GM18909 (cell line): ENCODE measurements around the gene GDF15.
"Not testable (repeated sequence)": the region's sequence is repeated elsewhere in the genome, so short reads cannot be mapped to it uniquely, and the experiment has no call there.

Experiments
- ATAC-seq: cut with Tn5 transposase; IDR thresholded peaks from one replicate; pipeline ENCODE4 v1.9.1; 2021; ENCODE audit warnings: mild to moderate bottlenecking; ENCODE audit not compliant: unreplicated experiment, poor library complexity

Gene GDF15

DNA sequence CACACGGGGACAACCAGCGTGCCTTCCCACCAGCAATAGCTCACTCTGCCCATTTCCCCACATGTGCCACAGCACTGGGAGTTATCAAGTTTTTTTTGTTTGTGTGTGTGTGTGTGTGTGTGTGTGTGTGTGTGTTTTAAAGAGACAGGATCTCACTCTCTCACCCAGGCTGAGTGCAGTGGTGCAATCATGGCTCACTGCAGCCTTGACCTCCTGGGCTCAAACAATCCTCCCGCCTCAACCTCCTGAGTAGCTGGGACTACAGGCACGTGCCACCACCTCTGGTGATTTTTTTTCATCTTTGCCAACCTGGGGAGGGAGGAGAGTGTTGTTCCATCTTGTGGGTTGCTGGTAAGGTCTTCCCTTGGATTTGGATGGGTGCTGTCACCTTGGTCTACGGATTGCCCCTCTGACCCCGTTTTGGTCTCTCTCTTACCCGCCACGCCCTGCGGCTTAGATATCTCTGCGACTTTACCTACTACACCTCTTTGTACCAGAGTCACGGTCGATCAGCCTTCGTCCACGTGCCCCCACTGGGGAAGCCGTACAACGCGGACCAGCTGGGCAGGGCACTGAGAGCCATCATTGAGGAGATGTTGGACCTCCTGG is 22.9 kb upstream of the GDF15 start:
- no peak for ATAC-seq

DNA sequence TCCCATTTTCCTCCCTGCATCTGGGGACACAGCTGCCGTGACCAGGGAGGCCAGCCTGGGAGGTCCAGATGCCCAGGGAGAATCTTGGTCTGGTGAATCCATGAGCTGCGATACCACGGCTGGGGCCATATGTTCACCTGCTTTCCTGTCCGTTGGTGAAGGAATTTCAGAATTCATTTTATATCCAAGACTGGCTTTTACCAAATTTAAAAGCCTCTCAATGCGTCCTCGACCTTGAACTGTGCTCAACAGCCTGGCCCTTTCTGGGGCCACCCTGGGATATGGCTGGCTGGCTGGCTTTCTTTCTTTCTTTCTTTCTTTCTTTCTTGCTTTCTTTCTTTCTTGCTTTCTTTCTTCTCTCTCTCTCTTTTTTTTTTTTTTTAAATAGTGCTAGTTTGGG is 22.2 kb upstream of the GDF15 start:
- no peak for ATAC-seq

DNA sequence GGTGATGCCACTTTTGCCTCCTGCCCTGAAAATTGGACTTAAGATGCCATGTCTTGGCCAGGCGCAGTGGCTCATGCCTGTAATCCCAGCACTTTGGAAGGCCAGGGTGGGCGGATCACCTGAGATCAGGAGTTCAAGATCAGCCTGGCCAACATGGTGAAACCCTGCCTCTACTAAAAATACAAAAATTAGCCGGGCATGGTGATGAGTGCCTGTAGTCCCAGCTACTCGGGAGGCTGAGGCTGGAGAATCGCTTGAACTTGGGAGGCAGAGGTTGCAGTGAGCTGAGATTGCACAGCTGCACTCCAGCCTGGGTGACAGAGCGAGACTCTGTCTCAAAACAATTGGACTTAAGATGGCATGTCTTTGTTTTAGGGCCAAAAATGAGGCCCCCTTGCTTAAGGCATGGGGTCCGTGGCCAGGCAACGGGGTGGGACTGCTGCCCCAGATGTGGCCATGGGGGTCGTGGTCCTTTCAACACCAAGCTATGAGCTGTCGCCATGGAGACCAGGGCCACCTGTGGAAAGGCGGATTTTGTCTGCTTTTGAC is 21.6 kb upstream of the GDF15 start:
- not testable (repeated sequence) for ATAC-seq

DNA sequence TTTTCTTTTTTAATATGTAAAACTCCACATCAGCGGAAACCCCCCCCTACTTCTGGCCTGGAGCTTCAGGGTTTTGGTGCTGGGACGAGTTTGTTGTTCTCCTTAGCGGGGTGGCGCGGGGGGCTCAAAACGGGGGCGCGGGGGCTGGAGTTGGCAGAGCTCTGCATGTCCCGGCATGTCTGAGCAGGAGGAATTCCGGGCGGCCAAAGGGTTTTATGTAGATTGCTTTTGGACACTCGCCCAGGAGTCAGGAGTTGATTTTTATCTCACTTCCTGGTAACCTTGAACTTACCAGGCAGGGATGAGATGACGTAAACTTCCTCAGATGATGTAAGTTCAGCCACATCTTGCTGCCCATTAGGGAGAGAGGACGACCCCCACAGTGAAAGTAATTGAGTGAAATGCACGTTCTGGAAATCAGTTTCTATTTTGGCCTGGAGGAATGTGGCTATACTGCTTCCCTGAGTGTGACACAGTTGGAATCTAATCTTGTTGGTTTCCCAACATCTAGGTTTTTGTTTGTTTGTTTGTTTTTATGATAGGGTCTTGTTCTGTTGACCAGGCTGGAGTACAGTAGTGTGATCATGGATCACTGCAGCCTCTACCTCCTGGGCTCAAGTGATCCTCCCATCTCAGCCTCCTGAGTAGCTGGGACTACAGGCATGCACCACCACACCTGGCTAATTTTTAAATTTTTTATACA is 21.0 kb upstream of the GDF15 start:
- no peak for ATAC-seq

DNA sequence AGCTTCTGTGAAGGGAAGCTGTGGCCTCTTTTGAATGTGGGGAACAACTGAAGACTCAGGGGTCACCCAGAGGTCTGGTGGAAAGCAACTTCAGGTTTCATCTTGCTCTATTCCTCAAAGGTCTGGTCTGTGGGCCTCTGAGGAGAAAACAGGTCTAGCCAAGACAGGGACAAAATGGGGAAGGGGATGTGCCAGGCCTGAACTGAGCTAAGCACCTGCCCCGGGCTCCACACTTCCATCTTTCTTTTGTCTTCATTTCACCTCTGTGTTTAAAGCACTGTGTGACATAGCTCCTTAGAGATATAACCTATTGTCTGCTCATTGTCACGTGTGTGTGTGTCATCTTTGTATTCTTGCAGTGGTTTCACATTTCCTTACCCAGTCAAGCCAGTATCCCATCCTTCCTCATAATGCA is 19.9 kb upstream of the GDF15 start:
- no peak for ATAC-seq

DNA sequence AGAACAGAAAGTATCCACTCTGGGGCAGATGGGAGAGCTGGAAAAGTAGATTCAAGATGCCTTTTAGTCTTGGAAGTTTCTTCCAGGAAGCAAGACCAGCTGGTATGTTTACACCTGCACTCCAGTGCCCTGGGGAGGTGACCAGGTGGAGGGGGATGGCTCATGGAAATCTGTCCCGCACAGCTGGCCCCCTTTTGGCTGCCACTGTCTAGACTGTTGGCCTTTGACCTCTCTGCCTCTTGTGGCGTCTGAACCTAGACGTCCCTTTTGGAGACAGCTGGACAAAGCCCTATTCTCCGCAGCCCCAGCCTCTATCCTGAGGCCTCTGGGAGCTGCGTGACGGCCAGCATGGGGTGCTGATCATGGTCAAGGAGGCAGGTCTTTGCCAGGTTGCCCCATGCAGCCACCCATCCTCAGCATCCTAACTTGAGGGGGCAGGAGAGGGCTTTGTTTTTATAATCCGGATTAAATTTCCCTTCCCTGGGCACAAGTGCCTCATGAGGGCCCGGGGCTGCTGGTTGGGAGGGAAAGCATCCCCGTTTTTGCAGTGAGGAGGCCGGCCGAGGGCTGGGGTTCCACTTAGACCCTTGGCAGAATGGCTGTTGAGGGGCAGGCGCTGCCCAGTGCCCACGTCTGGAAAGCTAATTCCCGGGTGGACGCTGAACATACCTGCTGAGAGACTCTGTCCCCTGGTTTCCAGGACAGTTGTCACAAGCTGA is 17.3 kb upstream of the GDF15 start:
- no peak for ATAC-seq

DNA sequence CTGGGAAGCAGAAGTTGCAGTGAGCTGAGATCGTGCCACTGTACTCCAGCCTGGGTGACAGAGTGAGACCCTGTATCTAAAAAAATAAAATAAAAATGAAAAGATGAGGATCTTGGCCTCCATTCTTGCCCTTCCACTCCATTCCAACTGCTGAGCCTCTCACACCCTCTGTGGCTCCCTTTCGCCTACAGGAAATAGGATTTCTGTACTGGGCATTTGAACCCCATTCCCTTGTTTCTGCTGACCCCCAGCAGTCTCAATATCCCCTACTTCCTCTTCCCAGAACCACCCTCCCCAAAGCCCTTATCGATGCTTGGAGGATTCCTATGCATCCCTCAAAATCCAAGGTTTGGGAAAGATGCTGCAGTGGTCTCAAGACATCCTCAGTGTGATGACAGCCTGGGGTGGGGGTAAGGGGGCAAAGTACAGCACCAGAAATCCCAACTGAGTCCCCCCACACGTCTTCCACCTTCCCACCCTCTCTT is 12.5 kb upstream of the GDF15 start:
- ATAC-seq: no peak

DNA sequence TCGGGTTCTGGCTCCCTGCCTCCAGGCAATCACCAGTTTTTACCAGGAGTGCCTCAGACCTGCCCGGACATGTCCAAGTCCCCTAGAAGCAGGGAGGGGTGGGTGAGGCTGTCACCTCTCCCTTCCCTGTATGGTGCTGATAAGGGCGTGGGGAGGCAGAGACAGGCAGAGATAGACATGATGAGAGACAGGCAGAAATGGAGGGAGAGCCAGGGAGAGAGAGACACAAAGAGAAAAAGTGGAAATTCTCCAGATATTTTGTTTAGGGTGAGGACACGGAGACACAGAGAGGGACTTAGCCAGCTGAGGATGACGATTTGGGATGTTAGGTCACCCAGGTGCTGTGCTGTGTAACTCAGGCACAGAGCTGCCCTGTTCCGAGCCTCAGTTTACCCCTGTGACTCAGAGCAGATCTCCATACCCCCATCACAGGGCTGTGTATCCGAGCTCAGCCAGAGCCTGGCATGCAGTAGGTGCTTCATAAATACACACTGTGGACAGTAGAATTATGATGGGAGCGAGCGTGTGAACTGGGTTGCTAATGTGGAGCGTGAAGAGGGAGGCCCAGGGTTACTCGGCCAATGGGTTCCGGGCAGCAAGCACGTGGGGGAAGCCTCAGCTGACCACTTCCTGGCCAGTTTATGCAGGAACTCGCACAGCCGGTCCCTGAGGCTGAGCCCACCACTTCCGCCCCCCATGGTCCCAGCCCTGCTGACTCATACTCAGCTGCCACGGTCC is 11.9 kb upstream of the GDF15 start:
- peak; percentile 81 for ATAC-seq

DNA sequence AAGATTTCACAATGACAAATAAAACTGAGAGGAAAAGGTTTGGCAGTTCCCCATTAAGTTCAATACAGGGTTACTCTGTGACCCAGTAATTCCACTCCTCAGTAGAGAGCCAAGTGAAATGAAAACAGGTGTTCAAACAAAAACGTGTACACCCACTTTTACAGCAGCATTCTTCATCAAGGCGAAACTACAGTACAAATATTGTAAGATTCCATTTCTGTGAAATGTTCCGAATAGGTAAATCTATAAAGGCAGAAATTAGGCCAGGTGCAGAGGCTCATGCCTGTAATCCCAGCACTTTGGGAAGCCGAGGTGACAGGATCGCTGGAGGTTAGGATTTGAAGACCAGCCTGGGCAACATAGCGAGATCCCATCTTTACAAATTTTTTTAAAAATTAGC is 8.9 kb upstream of the GDF15 start:
- no peak for ATAC-seq

DNA sequence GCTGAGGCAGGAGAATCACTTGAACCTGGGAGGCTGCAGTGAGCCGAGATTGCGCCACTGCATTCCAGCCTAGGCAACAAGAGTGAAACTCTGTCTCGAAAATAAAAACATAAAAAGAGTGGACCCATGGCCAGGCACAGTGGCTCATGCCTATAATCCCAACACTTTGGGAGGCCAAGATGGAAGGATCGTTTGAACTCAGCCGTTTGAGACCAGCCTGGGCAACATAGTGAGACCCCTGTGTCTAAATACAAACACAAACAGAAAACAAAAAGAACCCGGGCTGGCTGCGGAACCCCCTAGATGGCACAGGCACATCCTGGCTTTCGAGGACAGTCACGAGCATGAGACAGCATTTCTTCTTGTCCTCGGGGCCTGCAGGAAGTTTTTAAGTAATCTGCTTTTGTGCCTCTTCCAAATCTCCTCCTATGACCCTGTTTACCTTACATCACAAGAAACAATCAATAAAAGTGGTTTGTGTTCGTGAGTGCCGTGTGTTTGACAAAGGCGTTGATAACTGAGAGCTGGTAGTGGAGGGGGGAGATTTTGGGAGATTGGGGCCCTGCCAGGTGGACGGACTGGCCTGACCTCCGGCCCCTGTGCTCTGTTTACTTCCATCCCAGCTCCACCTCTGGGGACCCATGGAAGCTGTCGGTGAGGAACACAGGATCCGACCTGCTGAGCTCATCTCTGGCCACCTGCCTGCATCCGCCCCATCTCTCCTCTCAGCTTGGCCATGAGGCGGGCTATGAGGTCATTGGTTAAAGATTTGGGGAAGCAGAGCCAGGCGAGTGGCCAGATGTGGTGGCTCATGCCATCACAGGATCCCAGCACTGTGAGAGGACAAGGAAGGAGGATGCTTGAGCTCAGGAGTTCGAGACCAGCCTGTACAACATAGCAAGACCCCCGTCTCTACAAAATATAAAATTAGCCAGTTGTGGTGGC is 5.9 kb upstream of the GDF15 start:
- no peak for ATAC-seq

DNA sequence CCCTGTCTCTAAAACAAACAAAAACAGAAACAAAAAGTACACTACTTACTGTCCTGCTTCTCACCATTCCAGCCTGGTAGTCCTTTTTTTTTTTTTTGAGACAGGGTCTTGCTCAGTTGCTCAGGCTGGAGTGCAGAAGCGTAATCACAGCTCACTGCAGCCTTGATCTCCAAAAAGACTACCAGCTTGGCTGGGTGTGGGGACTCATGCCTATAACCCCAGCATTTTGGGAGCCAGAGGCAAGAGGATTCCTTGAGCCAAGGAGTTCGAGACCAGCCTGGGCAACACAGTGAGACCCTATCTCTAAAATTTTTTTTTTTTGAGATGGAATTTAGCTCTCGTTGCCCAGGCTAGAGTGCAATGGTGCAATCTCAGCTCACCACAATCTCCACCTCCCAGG is 5.1 kb upstream of the GDF15 start:
- ATAC-seq: no peak

DNA sequence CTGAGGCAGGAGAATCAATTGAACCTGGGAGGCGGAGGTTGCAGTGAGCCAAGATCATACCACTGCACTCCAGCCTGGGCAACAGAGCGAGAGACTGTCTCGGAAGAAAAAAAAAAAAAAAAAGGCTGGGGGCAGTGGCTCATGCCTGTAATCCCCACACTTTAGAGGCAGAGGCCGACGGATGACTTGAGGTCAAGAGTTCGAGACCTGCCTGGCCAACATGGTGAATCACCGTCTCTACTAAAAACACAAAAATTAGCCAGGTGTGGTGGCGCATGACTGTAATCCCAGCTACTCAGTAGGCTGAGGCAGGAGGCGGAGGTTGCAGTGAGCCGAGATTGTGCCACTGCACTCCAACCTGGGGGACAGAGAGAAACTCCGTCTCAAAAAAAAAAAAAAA is 2.3 kb upstream of the GDF15 start:
- not testable (repeated sequence) for ATAC-seq

DNA sequence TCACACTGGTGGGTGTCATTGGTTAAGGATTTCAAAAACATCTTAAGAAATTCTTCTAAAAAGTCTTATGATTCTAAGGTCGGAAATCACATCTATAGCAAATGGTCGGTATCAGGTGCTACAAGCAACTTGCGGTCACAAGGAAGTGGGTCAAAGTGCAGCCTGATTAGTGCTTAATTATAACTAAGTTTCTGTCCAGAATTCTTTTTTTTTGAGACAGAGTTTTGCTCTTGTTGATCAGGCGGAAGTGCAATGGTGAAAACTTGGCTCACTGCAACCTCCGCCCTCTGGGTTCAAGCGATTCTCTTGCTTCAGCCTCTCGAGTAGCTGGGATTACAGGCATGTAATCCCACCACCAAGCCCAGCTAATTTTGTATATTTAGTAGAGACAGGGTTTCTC is 1.2 kb upstream of the GDF15 start:
- ATAC-seq: no peak

DNA sequence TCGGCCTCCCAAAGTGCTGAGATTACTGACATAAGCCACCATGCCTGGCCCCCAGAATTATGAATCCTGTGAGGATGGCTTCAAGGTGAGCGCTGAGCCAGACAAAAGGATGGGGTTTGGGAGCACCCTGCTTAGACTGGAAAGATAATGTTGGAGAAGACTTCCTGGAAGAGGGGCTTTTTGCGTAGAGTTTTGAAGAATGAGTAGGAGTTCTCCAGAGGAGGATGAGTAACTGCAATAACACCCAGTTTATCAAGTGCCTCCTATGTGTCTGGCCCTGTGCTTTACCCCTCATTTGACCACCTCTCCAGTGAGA is 641 bp upstream of the GDF15 start:
- ATAC-seq: no peak

DNA sequence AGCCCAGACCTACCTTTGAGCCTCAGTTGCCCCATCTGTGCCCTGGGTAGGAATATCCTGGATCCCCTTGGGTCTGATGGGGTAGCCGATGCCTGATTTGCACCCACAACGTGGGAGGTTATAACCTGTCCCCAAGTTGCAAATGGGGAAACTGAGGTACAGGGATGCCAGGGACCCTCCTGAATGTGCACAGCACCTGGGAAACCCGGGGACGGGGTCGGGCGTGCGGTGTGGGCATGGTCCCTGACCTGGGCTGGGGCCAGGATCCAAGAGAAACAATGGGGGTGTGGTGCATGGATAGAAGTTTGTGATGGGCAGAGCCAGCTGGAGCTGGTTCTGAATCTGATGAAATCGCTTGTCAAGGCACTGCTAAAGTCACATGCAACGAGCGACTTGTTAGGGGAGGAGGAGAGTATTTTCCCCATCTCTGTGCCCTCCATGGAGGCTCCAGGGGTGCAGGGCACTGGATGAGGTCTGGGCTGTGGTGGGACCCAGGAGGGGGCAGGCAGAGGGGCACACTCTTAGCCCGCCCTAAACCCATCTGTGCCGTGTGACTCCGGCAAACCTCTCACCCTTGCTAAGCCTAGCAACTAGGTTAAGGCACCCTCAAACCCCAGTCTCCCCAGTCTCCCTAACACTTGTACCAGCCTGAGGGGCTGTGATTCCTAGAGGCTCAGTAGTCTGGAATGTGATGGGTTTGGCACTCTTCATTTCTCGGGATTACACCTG is 749 bp downstream of the GDF15 start:
- ATAC-seq: no peak

DNA sequence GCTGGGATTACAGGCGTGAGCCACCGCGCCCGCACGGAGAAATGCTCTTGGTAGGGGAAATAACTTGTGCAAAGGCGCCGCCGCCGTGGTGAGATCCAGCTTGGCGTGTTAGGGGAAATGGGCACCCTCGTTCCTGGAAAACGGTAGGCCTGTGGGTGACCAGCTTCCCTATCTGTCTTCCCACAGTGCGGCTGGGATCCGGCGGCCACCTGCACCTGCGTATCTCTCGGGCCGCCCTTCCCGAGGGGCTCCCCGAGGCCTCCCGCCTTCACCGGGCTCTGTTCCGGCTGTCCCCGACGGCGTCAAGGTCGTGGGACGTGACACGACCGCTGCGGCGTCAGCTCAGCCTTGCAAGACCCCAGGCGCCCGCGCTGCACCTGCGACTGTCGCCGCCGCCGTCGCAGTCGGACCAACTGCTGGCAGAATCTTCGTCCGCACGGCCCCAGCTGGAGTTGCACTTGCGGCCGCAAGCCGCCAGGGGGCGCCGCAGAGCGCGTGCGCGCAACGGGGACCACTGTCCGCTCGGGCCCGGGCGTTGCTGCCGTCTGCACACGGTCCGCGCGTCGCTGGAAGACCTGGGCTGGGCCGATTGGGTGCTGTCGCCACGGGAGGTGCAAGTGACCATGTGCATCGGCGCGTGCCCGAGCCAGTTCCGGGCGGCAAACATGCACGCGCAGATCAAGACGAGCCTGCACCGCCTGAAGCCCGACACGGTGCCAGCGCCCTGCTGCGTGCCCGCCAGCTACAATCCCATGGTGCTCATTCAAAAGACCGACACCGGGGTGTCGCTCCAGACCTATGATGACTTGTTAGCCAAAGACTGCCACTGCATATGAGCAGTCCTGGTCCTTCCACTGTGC is 2.4 kb downstream of the GDF15 start:
- peak; percentile 75 for ATAC-seq

DNA sequence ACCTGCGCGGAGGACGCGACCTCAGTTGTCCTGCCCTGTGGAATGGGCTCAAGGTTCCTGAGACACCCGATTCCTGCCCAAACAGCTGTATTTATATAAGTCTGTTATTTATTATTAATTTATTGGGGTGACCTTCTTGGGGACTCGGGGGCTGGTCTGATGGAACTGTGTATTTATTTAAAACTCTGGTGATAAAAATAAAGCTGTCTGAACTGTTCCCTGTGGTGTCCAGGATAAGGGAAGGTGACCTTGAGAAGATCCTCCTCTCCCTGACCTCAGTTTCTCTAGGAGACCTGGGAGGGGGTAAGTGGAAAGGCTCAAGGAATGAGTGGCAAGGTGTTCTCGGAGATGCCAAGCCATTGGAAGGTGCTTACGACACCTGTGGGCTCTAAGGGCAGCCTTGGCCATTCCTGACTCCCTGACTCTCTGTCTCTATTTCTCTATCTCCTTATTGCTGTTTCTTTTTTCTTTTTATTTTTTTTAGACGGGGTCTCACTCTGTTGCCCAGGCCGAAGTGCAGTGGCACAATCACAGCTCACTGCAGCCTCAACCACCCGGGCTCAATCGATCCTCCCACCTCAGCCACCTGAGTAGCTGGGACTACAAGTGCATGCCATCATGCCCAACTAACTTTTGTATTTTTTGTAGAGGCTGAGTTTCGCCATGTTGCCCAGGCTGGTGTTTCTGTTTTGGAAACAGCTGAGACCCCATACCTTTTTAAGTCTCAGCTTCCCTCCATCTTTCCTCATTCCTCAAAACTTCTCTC is 3.2 kb downstream of the GDF15 start:
- no peak for ATAC-seq

DNA sequence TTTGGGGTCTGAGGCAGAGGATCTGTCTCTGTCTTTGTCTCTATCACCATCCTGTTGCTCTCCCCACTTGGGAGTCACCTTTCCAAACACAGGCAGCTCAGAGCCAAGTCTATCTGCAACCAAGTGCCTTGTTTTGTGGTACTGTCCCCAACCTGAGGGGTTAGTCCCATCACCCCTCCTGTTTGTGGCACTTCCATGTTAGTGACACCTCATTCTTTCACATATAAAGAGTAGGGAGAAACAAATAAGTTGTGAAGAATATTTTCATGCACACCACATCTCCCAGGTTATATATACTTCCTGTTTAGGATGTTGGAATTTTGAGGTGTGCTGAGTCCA is 3.7 kb downstream of the GDF15 start:
- ATAC-seq: no peak
